HepG2 (cell line): ENCODE measurements around the gene CSTPP1.
A peak's percentile ranks its signal among the peaks of the same experiment; 100 is the strongest.

Source experiments
- CTCF ChIP-seq: sonication (generic); formaldehyde crosslinking; IDR thresholded peaks from 2 replicates; pipeline ENCODE4 v1.5.0; 2020; ENCODE audit warnings: mild to moderate bottlenecking, missing genetic modification reagents, moderate library complexity
- KLF16 ChIP-seq, 2 experiments: sonication (generic) in 1 of 2; formaldehyde crosslinking in 1 of 2; IDR thresholded peaks; 2 replicates each; pipeline versions ENCODE4 v1.6.1 to v1.8.0; 2016 to 2023; ENCODE audit warnings: missing genetic modification reagents in 2 of 2, missing compliant biosample characterization in 1 of 2
- ZBTB34 ChIP-seq: sonication (generic); formaldehyde crosslinking; IDR thresholded peaks from 2 replicates; pipeline ENCODE4 v1.8.0; 2022; ENCODE audit warnings: mild to moderate bottlenecking, missing genetic modification reagents

GRCh38 chr11:46918083-46918787 is 18.3 kb upstream of the CSTPP1 start, which contains the start of gene LRP4:
- TF ChIP-seq KLF16 (CRISPR knock-in tag; IDR thresholded peaks at IDR 0.05), result no peak
- TF ChIP-seq ZBTB34 (CRISPR knock-in tag), result no peak
- peak; percentile 18; the same call in 1 of the 2 replicates for TF ChIP-seq CTCF (CRISPR knock-in tag)
